HG03469 (cell line): ENCODE data around the gene RUSC2.
"Not testable (repeated sequence)": the region's sequence is repeated elsewhere in the genome, so short reads cannot be mapped to it uniquely, and the experiment has no call there.

Experiments used
- ATAC-seq: cut with Tn5 transposase; IDR thresholded peaks from one replicate; pipeline ENCODE4 v1.9.1; 2021; ENCODE audit warnings: mild to moderate bottlenecking, moderate library complexity, moderate number of reproducible peaks; ENCODE audit not compliant: unreplicated experiment

Gene RUSC2

GRCh38 chr9:35490155-35490909 is 421 bp downstream of the RUSC2 start:
- ATAC-seq: no peak

GRCh38 chr9:35490910-35491465 is 1.1 kb downstream of the RUSC2 start:
- no peak for ATAC-seq

DNA sequence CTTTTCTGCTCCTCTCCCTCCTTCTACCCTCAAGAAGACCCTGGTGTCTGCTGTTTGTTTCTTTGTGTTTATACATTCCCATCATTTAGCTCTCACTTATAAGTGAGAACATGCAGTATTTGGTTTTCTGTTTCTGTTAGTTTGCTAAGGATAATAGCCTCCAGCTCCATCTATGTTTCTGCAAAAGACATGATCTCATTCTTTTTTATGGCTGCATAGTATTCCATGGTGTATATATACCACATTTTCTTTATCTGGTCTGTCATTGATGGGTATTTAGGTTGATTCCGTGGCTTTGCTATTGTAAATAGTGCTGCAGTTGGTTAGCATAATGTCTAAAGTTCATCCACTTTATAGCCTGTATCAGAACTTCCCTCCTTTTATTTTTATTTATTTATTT is 3.2 kb downstream of the RUSC2 start:
- not testable (repeated sequence) for ATAC-seq

DNA sequence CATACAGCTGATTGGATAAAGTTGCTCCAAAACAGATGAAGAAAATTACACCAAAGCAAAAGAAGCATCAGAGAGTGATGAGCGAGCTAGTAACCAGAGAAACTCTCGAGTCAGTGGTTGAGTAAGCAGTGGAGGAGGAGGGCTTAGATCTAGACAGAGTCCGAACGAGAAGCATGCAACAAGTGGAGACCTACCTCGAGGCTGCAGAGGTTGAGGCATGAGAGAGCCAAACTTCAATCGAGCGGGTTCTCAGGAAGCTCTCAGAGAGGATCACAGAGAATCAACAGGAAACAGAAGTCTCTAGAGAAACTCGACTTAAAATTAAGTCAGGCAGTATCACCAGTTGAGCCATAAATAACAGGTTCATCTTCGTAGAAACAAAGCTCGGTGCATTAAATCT is 6.1 kb downstream of the RUSC2 start:
- no peak for ATAC-seq

DNA sequence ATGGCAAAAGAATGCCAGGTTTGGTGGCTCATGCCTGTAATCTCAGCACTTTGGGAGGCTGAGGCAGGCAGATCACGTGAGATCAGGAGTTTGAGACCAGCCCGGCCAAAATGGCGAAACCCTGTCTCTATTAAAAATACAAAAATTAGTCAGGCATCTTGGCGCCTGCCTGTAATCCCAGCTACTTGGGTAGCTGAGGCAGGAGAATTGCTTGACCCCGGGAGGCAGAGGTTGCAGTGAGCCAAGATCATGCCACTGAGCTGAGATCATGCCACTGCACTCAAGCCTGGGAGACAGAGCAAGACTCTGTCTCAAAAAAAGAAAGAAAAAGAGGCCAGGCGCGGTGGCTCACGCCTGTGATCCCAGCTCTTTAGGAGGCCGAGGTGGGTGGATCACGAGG is 8.3 kb downstream of the RUSC2 start:
- ATAC-seq: not testable (repeated sequence)

DNA sequence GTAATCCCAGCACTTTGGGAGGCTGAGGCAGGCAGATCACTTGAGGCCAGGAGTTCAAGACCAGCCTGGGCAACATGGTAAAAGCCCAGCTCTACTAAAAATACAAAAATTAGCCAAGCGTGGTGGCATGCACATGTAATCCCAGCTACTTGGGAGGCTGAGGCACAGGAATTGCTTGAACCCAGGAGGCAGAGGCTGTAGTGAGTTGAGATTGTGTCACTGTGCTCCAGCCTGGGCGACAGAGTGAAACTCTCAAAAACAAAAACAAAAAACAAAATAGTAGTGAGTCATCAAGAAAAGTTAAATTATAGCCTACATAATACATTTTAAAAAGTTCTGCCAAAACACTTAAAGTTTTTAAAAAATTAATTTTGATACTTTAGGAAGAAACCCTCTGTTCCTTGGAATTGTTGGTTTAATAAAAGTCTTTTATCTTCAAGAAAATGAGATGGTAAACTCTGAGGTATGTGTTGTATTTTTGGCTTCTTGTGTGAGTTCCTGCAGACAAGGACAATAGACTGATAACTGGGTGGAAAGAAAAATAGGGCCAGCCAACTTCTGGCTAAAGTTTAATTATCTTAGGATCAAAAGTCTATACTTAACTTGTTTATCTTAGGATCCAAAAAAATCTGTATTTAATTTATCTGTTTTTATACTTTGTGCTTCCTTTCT is 9.3 kb downstream of the RUSC2 start:
- ATAC-seq: no peak

DNA sequence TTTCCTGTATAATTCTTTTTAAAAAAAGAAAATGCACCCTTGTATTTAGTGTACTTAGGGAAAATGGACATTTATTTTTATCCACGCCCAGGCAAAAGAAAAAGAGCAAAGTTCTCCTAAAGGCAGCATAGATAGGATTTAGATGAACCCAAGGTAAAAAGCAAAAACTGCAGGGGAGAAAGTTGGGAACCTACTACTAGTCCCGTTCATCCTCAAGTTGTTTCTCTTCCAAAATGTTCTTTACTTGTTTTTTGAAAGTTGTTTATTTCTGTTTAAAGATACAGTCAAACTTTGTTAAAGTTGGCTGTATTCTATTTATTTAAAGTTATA is 9.8 kb downstream of the RUSC2 start:
- ATAC-seq: no peak

- no peak for ATAC-seq
Measured at GRCh38 chr9:35500130-35500748, 10.3 kb downstream of the RUSC2 start.

- no peak for ATAC-seq
Measured at GRCh38 chr9:35501946-35502345, 12.0 kb downstream of the RUSC2 start.

- ATAC-seq: no peak
Measured at GRCh38 chr9:35506359-35506758, 16.4 kb downstream of the RUSC2 start.

DNA sequence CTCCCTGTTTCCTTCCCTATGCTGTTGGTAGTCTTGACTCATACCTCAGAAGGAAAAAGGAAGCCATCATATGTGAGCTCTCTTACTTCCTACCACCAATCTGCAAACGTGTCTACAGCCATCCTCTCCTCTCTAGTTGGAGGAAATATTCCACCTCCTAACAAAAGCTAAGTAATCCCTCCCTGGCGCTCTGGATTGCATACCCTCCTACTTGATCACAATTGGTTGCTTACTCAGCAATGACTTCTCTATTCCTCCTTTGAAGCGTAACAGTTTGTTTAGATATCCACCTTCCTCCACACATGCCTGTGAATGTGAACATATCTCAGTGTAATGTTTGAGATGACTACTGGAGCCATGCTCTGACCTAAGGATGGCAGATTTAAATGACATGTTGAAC is 18.2 kb downstream of the RUSC2 start:
- no peak for ATAC-seq

DNA sequence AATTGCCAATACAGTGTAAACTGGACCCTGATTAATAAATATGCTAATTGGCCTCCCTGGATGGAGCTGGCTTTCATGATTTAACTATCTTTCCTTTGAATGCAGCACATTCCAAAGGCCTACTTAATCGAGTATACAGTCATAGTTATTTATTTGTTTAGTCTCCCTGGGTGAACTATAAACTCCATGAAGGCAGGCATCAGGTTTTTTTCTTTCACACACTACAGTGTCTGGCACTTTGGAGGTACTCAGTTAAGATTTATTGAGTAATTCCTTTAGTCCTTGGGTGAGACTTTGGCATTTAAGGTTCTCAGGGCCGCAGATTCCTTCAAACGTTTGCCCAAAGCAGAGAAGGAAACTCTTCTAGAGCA is 20.5 kb downstream of the RUSC2 start:
- no peak for ATAC-seq

GRCh38 chr9:35510754-35511428 is 21.0 kb downstream of the RUSC2 start:
- no peak for ATAC-seq

DNA sequence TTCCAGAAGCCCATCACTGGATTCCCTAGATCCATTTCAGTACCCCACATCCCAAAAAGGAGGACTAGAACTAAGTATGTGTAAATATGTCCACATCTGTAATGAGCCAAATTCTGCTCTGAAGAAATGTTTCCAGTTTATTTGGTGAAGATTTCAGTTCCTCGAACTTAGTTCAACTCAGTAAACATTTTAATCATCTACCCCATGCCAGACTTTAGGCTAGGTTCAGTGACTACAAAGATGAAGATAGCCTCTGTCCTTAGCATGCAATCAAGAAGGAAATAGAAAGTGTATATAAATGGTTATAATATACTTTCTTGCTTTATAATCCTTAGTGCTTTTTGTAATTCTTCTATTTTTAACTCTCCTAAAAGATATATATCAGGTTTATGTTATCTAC is 21.5 kb downstream of the RUSC2 start:
- ATAC-seq: no peak

- no peak for ATAC-seq
Measured at GRCh38 chr9:35515766-35516165, 25.9 kb downstream of the RUSC2 start.

- ATAC-seq: no peak
Measured at GRCh38 chr9:35516479-35516878, 26.6 kb downstream of the RUSC2 start.

GRCh38 chr9:35517131-35517530 is 27.2 kb downstream of the RUSC2 start:
- ATAC-seq: no peak

GRCh38 chr9:35517552-35518224 is 27.8 kb downstream of the RUSC2 start:
- ATAC-seq: no peak

- ATAC-seq: no peak
Measured at GRCh38 chr9:35518225-35518821, 28.4 kb downstream of the RUSC2 start.

- no peak for ATAC-seq
Measured at GRCh38 chr9:35518981-35519679, 29.2 kb downstream of the RUSC2 start.
